A673 (cell line): Measurements from ENCODE around the gene IL10RB. TPM values are rescaled to one million over a fixed set of nuclear protein-coding genes. Genes with fewer than 3 reads are reported as not detected.

ENCODE experiments used
- BruUV-seq: library from RNA; stranded (reverse); fragments of 400-500 nt; replicated peaks from 2 replicates; lab custom pipeline; 2021; lab: Mats Ljungman, UMichigan
- CTCF ChIA-PET: fragments of 300-600 bp; sonication (Branson Sonifier 250); formaldehyde crosslinking; loops from one replicate; lab custom pipeline; 2022; ENCODE audit warnings: antibody characterized with exemption; lab: Charles Lee
- POLR2A ChIA-PET: fragments of 300-600 bp; sonication (Branson Sonifier 250); formaldehyde crosslinking; loops from one replicate; lab custom pipeline; 2022; ENCODE audit warnings: antibody characterized with exemption; ENCODE audit not compliant: low non-redundant PET; lab: Charles Lee
- DNase-seq: peaks from one replicate; pipeline ENCODE4 v3.0.0-alpha.2; 2015; ENCODE audit warnings: low spot score
- H3K27ac ChIP-seq: fragments of 200-600 bp; sonication (generic); 2 replicates; pipeline ENCODE4 v1.5.1; 2016; ENCODE audit warnings: mixed run types, low read depth, mild to moderate bottlenecking, mixed read lengths, antibody characterized with exemption, low read length; ENCODE audit not compliant: poor library complexity, severe bottlenecking
- H3K27me3 ChIP-seq: fragments of 200-600 bp; sonication (generic); replicated peaks from 2 replicates; pipeline ENCODE4 v1.6.1; 2017; ENCODE audit warnings: mixed run types, low read depth, mild to moderate bottlenecking, mixed read lengths, antibody characterized with exemption, low read length; ENCODE audit not compliant: insufficient read depth, poor library complexity
- H3K36me3 ChIP-seq: fragments of 200-600 bp; sonication (generic); 2 replicates; pipeline ENCODE4 v1.6.1; 2016; ENCODE audit warnings: mixed run types, mild to moderate bottlenecking, mixed read lengths, antibody characterized with exemption, low read length; ENCODE audit not compliant: insufficient read depth, poor library complexity, severe bottlenecking
- H3K4me1 ChIP-seq: fragments of 200-600 bp; sonication (generic); 2 replicates; pipeline ENCODE4 v1.6.1; 2017; ENCODE audit warnings: mixed run types, mild to moderate bottlenecking, mixed read lengths, antibody characterized with exemption, low read length; ENCODE audit not compliant: insufficient read depth, poor library complexity, severe bottlenecking
- H3K4me3 ChIP-seq: fragments of 200-600 bp; sonication (generic); 2 replicates; pipeline ENCODE4 v1.5.1; 2016; ENCODE audit warnings: low read depth, mixed run types, mild to moderate bottlenecking, mixed read lengths, low read length; ENCODE audit not compliant: poor library complexity, severe bottlenecking
- H3K9me3 ChIP-seq: fragments of 200-600 bp; sonication (generic); 2 replicates; pipeline ENCODE4 v1.6.1; 2016; ENCODE audit warnings: mixed run types, low read depth, mild to moderate bottlenecking, mixed read lengths, antibody characterized with exemption, low read length; ENCODE audit not compliant: poor library complexity, severe bottlenecking
- CTCF ChIP-seq: fragments of 300-800, 200-600 bp; sonication (generic); conservative IDR thresholded peaks from 2 replicates; pipeline ENCODE4 v1.5.1; 2017; ENCODE audit warnings: low read depth, mild to moderate bottlenecking, antibody characterized with exemption, low read length, moderate library complexity, mixed read lengths
- EZH2 ChIP-seq: fragments of 200-600 bp; sonication (generic); IDR thresholded peaks from 2 replicates; pipeline ENCODE4 v1.6.1; 2017; ENCODE audit warnings: borderline replicate concordance, low read depth, mild to moderate bottlenecking, mixed read lengths, antibody characterized with exemption, low read length; ENCODE audit not compliant: poor library complexity, severe bottlenecking
- intact Hi-C: fragments of 100-400 bp; cut with micrococcal nuclease; formaldehyde crosslinking; loops from one replicate; pipeline ENCODE4 v1.10.0; 2022; ENCODE audit not compliant: unreplicated experiment
- total RNA-seq: library from RNA; stranded (reverse); gene quantifications from 2 replicates; pipeline ENCODE4 v1.2.3, GENCODE V29; 2021

Gene IL10RB
- total RNA-seq, 1 experiment from 2014 or later: 11.1 TPM

- Histone ChIP-seq H3K36me3 (peaks cover 5% of the 10 kb centered on the region), H3K9me3 (no peaks in the 10 kb centered on the region), H3K27me3 (no peaks in the 10 kb centered on the region), H3K4me1 (no peaks in the 10 kb centered on the region), H3K4me3 (no peak overlapping the region), H3K27ac (no peak overlapping the region)
- intact Hi-C loops: no loop called here
- BruUV-seq: no TSS peak
- POLR2A ChIA-PET: no interaction called here
- TF ChIP-seq CTCF (no peak), EZH2 (no peak)
- CTCF ChIA-PET: no interaction called here
- DNase-seq: no peak
Observed at GRCh38 chr21:33296156-33296555, 30.0 kb downstream of the IL10RB start.

- ChIA-PET POLR2A (no interaction called here), CTCF (no interaction called here)
- no TSS peak for BruUV-seq
- H3K9me3 ChIP-seq: no peaks in the 10 kb centered on the region
- no peak overlapping the region for H3K27ac ChIP-seq
- peaks cover 5% of the 10 kb centered on the region for H3K36me3 ChIP-seq
- H3K27me3 ChIP-seq: no peaks in the 10 kb centered on the region
- DNase-seq: no peak
- no peak overlapping the region for H3K4me3 ChIP-seq
- H3K4me1 ChIP-seq: no peaks in the 10 kb centered on the region
- TF ChIP-seq CTCF (no peak), EZH2 (no peak)
- intact Hi-C loops: no loop called here
Observed at GRCh38 chr21:33299181-33299752, 33.1 kb downstream of the IL10RB start.

GRCh38 chr21:33300701-33301631 is 34.8 kb downstream of the IL10RB start:
- no peaks in the 10 kb centered on the region for H3K27me3 ChIP-seq
- no peak for DNase-seq
- no peaks in the 10 kb centered on the region for H3K9me3 ChIP-seq
- POLR2A ChIA-PET: no interaction called here
- no peak overlapping the region for H3K27ac ChIP-seq
- CTCF ChIA-PET: no interaction called here
- H3K4me1 ChIP-seq: no peaks in the 10 kb centered on the region
- no TSS peak for BruUV-seq
- intact Hi-C loops: no loop called here
- TF ChIP-seq CTCF: no peak
- no peak for TF ChIP-seq EZH2
- H3K36me3 ChIP-seq: peaks cover 5% of the 10 kb centered on the region
- no peak overlapping the region for H3K4me3 ChIP-seq
